ENCODE measurements around the gene ARHGEF4.

Gene ARHGEF4

DNA sequence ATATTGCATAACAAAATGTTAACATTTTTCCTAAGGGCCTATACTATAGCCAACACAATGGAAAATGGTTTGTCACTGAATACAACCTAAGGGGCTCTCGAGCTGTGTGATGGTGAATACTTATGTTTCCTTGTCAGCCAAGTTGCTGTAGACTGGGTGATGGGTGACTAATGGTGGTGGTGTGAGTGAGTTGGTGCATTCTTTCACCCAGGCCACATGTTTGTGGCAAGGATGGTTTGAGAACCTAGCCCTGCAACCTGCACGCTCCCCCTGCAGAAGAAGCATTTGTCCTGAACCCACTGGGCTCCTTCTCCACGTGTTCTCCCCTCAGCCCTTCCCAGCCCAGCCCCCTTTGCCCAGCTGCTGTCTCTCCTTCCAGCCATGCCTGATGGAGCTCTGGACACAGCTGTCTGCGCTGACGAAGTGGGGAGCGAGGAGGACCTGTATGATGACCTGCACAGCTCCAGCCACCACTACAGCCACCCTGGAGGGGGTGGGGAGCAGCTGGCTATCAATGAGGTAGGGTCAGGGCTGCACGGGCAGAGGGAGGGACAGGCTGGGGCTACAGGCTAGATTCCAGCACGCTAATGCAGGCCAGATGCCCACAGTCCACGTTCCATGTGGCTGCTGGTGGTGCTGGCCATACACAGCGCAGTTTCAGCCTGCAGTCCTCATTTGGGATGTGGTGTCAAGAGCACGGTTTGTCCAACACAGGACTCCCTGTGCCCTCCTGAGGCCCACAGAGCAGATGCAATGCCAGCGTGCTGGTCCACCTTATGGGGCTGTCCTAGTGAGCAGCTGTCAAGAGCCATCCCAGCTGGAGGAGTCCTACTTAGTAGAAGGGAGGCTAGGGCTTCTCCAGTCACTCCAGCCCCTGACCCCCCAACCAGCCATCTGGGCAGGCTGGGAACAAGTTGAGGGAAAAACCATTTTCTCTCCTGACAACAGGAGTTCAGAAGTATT lies 191.1 kb downstream of the ARHGEF4 start:
- FAIRE-seq: no peak
- DNase-seq (ENCODE audit: insufficient read length, low spot score): no peak
- TF ChIP-seq, protein P1, sequence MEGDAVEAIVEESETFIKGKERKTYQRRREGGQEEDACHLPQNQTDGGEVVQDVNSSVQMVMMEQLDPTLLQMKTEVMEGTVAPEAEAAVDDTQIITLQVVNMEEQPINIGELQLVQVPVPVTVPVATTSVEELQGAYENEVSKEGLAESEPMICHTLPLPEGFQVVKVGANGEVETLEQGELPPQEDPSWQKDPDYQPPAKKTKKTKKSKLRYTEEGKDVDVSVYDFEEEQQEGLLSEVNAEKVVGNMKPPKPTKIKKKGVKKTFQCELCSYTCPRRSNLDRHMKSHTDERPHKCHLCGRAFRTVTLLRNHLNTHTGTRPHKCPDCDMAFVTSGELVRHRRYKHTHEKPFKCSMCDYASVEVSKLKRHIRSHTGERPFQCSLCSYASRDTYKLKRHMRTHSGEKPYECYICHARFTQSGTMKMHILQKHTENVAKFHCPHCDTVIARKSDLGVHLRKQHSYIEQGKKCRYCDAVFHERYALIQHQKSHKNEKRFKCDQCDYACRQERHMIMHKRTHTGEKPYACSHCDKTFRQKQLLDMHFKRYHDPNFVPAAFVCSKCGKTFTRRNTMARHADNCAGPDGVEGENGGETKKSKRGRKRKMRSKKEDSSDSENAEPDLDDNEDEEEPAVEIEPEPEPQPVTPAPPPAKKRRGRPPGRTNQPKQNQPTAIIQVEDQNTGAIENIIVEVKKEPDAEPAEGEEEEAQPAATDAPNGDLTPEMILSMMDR (IDR thresholded peaks at IDR 0.05; ENCODE audit: insufficient read depth, missing control alignments): no peak

GRCh38 chr2:131029812-131030211 lies 193.1 kb downstream of the ARHGEF4 start:
- TF ChIP-seq, protein P1 (IDR thresholded peaks at IDR 0.05; ENCODE audit: insufficient read depth, missing control alignments): no peak
- DNase-seq (ENCODE audit: insufficient read length, low spot score) (no peak), FAIRE-seq (no peak)

DNA sequence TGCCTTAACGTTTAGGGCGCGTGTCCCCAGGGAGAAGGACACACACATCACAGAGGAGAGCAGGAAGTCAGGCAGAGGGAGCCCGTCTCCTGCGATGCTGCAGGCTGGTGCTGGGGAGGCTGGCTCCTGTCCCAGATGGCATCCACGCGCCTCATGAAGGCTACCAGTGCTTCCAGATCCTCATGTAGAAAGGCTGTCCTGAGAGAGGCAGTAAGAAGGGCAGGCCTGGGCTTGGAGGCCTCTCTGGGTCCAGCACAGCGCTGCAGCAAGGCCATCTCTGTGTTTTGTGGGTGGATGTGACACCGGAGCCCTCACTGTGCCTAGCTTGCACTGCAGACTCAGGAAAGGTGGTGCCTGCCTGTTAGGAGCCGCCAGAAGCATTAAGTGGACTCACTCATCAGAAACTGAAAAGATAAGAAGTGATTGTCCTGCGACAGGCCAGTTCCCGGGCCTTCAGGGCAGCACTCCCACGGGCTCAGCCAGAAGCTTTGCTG lies 193.8 kb downstream of the ARHGEF4 start:
- TF ChIP-seq, protein P1 (IDR thresholded peaks at IDR 0.05; ENCODE audit: insufficient read depth, missing control alignments): no peak
- FAIRE-seq (no peak), DNase-seq (ENCODE audit: insufficient read length, low spot score) (no peak)

DNA sequence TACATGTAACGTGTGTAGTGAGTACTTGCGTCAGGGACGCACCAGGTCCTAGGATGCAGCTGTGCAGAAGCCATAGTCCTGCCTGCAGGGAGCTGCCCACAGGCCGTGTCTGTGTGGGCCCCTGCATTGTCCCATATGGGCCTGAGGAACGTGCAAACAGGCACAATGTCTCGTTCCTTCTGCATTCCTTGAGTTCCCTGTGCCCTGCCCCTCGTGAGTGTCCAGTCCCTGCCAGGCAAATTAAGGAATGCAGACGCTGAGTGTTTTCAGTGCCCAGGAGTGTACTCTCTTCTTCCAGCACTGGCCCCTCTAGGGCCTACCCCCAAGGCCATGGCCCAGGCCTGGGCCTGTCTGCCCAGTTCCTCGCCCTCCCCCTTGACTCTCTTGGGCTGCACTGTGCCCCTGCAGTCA lies 194.7 kb downstream of the ARHGEF4 start:
- DNase-seq (ENCODE audit: insufficient read length, low spot score) (no peak), FAIRE-seq (no peak)
- TF ChIP-seq, protein P1 (IDR thresholded peaks at IDR 0.05; ENCODE audit: insufficient read depth, missing control alignments): no peak

- no peak for DNase-seq (ENCODE audit: insufficient read length, low spot score)
These were observed 195.2 kb downstream of the ARHGEF4 start for GRCh38 chr2:131031875-131032274.

DNA sequence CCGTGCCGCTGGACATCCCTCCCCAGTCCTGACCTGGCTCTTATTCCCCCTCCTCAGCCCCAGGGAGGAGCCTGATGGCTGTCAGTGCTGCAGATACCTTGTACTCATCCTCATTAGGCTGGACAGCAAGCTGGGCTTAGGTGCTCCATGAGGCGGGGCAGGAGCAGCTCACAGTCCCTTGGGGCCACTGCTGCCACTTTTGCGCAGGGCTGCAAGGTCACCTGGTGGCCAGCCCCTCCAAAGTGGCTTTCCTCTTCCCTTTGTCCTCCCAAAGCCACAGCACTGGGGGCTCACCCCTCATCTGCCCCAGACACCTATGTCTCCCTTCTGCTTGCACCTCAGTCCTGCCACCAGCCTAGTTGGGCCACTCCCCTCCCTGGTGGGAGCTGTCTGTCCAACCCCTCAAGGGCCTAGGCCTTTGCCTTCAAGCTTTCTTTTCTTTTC lies 195.7 kb downstream of the ARHGEF4 start:
- FAIRE-seq (no peak), DNase-seq (ENCODE audit: insufficient read length, low spot score) (no peak)
- TF ChIP-seq, protein P1 (IDR thresholded peaks at IDR 0.05; ENCODE audit: insufficient read depth, missing control alignments): no peak

More at GRCh38 chr2:131031875-131032274, 195.2 kb downstream of the ARHGEF4 start:
- TF ChIP-seq, protein P1 (IDR thresholded peaks at IDR 0.05; ENCODE audit: insufficient read depth, missing control alignments): no peak
- FAIRE-seq: no peak

DNA sequence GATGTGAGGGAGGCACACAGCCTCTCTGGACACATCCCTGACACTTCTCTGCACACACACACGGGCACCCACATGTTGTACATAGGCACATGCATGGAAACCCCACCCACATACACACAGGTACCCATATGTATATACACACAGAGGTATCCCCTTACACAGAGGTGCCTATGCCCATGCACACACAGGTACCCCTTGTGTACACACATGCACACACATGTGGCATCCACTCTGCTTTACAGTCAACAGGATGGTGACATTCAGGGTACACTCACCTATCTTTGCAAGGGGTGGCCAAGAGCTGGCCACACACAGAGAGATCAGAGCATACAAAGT lies 197.0 kb downstream of the ARHGEF4 start:
- DNase-seq (ENCODE audit: insufficient read length, low spot score): no peak
- TF ChIP-seq, protein P1 (IDR thresholded peaks at IDR 0.05; ENCODE audit: insufficient read depth, missing control alignments): no peak
- FAIRE-seq: no peak
